MM.1S (cell line): ENCODE measurements around the gene SGCD.

Source experiments
- CTCF ChIP-seq: fragments of 300-600 bp; sonication (generic); IDR thresholded peaks from 2 replicates; pipeline ENCODE4 v1.5.1; 2016; ENCODE audit warnings: antibody characterized with exemption, low read length, mixed read lengths
- EZH2 ChIP-seq: fragments of 300-600 bp; sonication (generic); optimal IDR thresholded peaks from 2 replicates; pipeline ENCODE3; 2017; ENCODE audit warnings: low read depth, mild to moderate bottlenecking, antibody characterized with exemption, low read length, mixed read lengths
- EZH2phosphoT487 ChIP-seq: fragments of 300-600 bp; sonication (generic); IDR thresholded peaks from 2 replicates; pipeline ENCODE4 v1.6.1; 2018; ENCODE audit warnings: antibody characterized with exemption, low read length

DNA sequence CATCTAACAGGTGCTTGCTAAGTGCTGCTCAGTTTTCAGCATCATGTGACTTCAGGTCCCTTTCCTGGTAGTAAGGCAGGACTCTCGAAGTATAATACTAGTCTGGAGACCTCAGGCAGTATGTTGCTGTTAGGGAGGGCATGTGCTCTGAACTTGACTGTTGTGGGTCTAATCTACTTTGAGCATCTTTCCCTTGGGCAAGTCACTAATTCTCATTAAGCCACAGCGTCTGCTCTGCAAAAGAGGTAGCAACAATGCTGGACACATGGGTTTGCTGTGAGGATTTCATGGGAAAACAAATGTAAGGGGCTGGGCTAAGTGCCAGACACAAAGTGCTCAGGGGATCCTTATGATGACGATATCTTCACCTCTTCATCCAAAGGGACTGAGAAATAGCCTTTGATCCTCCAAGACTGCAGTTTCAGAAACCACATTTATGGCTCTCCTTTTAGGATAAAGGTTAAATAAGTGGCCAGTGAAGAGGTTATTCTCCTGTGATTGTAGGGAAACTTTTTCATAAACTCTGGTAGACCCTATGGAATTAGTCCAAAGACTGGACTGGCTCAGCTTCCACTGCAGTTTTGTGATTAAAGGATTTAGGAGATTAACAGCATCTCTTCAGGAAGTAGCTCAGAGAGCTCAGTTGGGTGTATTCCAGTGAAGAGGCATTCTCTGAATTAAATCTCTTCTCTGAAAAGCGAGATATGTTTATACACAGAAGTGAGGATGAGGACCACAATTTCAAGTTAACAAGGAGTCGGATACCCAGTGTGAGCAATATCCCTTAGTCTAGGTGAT is 216.6 kb downstream of the SGCD start:
- TF ChIP-seq CTCF (no peak), EZH2 (no peak), EZH2phosphoT487 (no peak)
